HG03378 (cell line): ENCODE results near the gene ARSG.
"Not testable (repeated sequence)": the region's sequence is repeated elsewhere in the genome, so short reads cannot be mapped to it uniquely, and the experiment has no call there.

Experiments used
- ATAC-seq: cut with Tn5 transposase; IDR thresholded peaks from one replicate; pipeline ENCODE4 v1.9.1; 2021; ENCODE audit warnings: mild to moderate bottlenecking, moderate library complexity; ENCODE audit not compliant: unreplicated experiment

The ARSG gene

GRCh38 chr17:68368387-68368786 is 77.1 kb downstream of the ARSG start:
- ATAC-seq = no peak

GRCh38 chr17:68375566-68375965 is 84.3 kb downstream of the ARSG start:
- ATAC-seq = no peak

GRCh38 chr17:68376178-68376577 is 84.9 kb downstream of the ARSG start:
- ATAC-seq = not testable (repeated sequence)

GRCh38 chr17:68377771-68378267 is 86.5 kb downstream of the ARSG start:
- ATAC-seq = no peak

- ATAC-seq = no peak
These were observed 87.2 kb downstream of the ARSG start for GRCh38 chr17:68378268-68379176.

GRCh38 chr17:68379177-68379510 is 87.8 kb downstream of the ARSG start:
- no peak for ATAC-seq

- ATAC-seq = no peak
These were observed 88.7 kb downstream of the ARSG start for GRCh38 chr17:68379692-68380677.

GRCh38 chr17:68381076-68381900 is 90.0 kb downstream of the ARSG start:
- no peak for ATAC-seq

- no peak for ATAC-seq
These were observed 91.3 kb downstream of the ARSG start for GRCh38 chr17:68382582-68383085.

GRCh38 chr17:68383120-68383442 is 91.8 kb downstream of the ARSG start:
- no peak for ATAC-seq

- ATAC-seq = no peak
These were observed 92.4 kb downstream of the ARSG start for GRCh38 chr17:68383443-68384321.

GRCh38 chr17:68384471-68384870 is 93.2 kb downstream of the ARSG start:
- no peak for ATAC-seq

GRCh38 chr17:68384941-68385340 is 93.6 kb downstream of the ARSG start:
- ATAC-seq = no peak

- no peak for ATAC-seq
These were observed 94.4 kb downstream of the ARSG start for GRCh38 chr17:68385490-68386215.

GRCh38 chr17:68387435-68388218 is 96.3 kb downstream of the ARSG start:
- ATAC-seq = no peak

GRCh38 chr17:68389041-68389440 is 97.7 kb downstream of the ARSG start:
- ATAC-seq = no peak

- ATAC-seq = no peak
These were observed 99.7 kb downstream of the ARSG start for GRCh38 chr17:68390888-68391545.
